Measurements from ENCODE around the gene SNRK. TPM values are rescaled to one million over a fixed set of nuclear protein-coding genes. Genes with fewer than 3 reads are reported as not detected.

Gene SNRK
- polyA plus RNA-seq, 3 donors = 12.8 to 19.7 (median 16.1) TPM

- peaks cover 0 to 3% of the 10 kb centered on the region in 2 donors for H3K36me3 Mint-ChIP-seq
- H3K36me3 ChIP-seq (replicated peaks in 1 of 2; ENCODE audit: control insufficient read depth in 1 of 2, insufficient read depth in 2 of 2, low read length in 2 of 2) = no peaks in the 10 kb centered on the region
- H3K27me3 Mint-ChIP-seq (ENCODE audit: low read depth in 3 of 3) = peaks cover 0 to 2% (median 0%) of the 10 kb centered on the region in 3 donors
- no peak overlapping the region for H3K27ac ChIP-seq (ENCODE audit: low read depth in 1 of 2, low read length in 2 of 2)
- WGBS (ENCODE audit: insufficient coverage) = no CpG with 5 or more reads among the region's 1 CpG
- H3K9ac ChIP-seq (ENCODE audit: insufficient read depth, low read length, poor library complexity, severe bottlenecking) = no peak overlapping the region
- intact Hi-C loops (cut with micrococcal nuclease) = no loop called here
- peaks cover 43 to 47% of the 10 kb centered on the region in 2 donors for H3K4me1 ChIP-seq (ENCODE audit: control insufficient read depth in 1 of 2, insufficient read depth in 2 of 2, low read length in 2 of 2)
- H3K4me2 ChIP-seq (replicated peaks; ENCODE audit: extremely low read depth, low read length, poor library complexity, severe bottlenecking) = no peak overlapping the region
- no peaks in the 10 kb centered on the region for H3K9me3 ChIP-seq (replicated peaks in 1 of 2; ENCODE audit: control insufficient read depth in 1 of 2, insufficient read depth in 1 of 2, low read length in 2 of 2)
- no peaks in the 10 kb centered on the region for H3K79me2 ChIP-seq (ENCODE audit: insufficient read depth, low read length)
- no peaks in the 10 kb centered on the region for H3K27me3 ChIP-seq (ENCODE audit: control insufficient read depth in 2 of 2, insufficient read depth in 2 of 2, low read length in 2 of 2)
- H3K4me3 Mint-ChIP-seq = no peak overlapping the region
- no peaks in the 10 kb centered on the region for H4K20me1 ChIP-seq (ENCODE audit: insufficient read depth, low read length)
- peaks cover 46% of the 10 kb centered on the region for H3K4me1 Mint-ChIP-seq
- H3K27ac Mint-ChIP-seq = no peak overlapping the region
- no peak for DNase-seq
- no peak overlapping the region for H3K4me3 ChIP-seq (replicated peaks in 1 of 3; ENCODE audit: low read depth in 2 of 3, low read length in 3 of 3)
- no peak for TF ChIP-seq CTCF (IDR thresholded peaks at IDR 0.05)
- peaks cover 0 to 3% (median 0%) of the 10 kb centered on the region in 7 donors for H3K9me3 Mint-ChIP-seq
- no peak overlapping the region for H2AFZ ChIP-seq (ENCODE audit: insufficient read depth, low read depth, low read length, poor library complexity, severe bottlenecking)
These were observed 32.2 kb upstream of the SNRK start for GRCh38 chr3:43254125-43254524.

DNA sequence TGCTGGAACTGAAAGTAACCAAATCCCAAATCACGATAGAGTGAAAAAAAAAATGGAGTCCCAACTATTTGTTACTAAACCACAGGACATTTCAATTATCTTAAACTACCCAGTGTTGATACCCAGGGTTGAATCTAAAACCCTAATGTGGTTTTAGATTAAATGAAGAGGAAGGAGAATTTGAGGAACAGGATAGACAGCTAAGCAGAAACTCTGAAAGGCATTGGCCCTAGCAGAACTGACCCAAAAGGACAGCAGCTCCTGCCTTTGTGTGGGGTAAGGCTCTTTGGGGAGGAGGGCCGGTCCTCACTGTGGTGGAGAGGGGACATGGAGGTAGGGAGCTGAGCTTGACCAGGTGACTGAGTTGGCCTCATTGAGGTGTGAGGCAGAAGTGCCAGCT lies 30.7 kb upstream of the SNRK start:
- peak; percentile 34 to 69 (median 53) for DNase-seq
- peak overlapping the region; percentile 61 to 87 for H3K27ac ChIP-seq (ENCODE audit: low read depth in 1 of 2, low read length in 2 of 2)
- no peaks in the 10 kb centered on the region for H3K79me2 ChIP-seq (ENCODE audit: insufficient read depth, low read length)
- no peaks in the 10 kb centered on the region for H4K20me1 ChIP-seq (ENCODE audit: insufficient read depth, low read length)
- peaks cover 43 to 47% of the 10 kb centered on the region in 2 donors for H3K4me1 ChIP-seq (ENCODE audit: control insufficient read depth in 1 of 2, insufficient read depth in 2 of 2, low read length in 2 of 2)
- H3K9me3 ChIP-seq (replicated peaks in 1 of 2; ENCODE audit: control insufficient read depth in 1 of 2, insufficient read depth in 1 of 2, low read length in 2 of 2) = no peaks in the 10 kb centered on the region
- TF ChIP-seq CTCF (IDR thresholded peaks at IDR 0.05) = no peak
- peak overlapping the region; percentile 42 for H3K4me2 ChIP-seq (replicated peaks; ENCODE audit: extremely low read depth, low read length, poor library complexity, severe bottlenecking)
- H3K27me3 ChIP-seq (ENCODE audit: control insufficient read depth in 2 of 2, insufficient read depth in 2 of 2, low read length in 2 of 2) = no peaks in the 10 kb centered on the region
- peaks cover 48% of the 10 kb centered on the region for H3K4me1 Mint-ChIP-seq
- H3K9ac ChIP-seq (ENCODE audit: insufficient read depth, low read length, poor library complexity, severe bottlenecking) = peak overlapping the region; percentile 37
- peaks cover 0 to 3% of the 10 kb centered on the region in 2 donors for H3K36me3 Mint-ChIP-seq
- H3K36me3 ChIP-seq (replicated peaks in 1 of 2; ENCODE audit: control insufficient read depth in 1 of 2, insufficient read depth in 2 of 2, low read length in 2 of 2) = no peaks in the 10 kb centered on the region
- peaks cover 0 to 5% (median 0%) of the 10 kb centered on the region in 7 donors for H3K9me3 Mint-ChIP-seq
- WGBS (ENCODE audit: insufficient coverage) = 15% methylated on average over 1 of the region's 2 CpGs
- intact Hi-C loops (cut with micrococcal nuclease) = loop anchor here in 1 of 2 donors (5.0 kb wide), 1 partner anchor 37 kb away; no protein-coding TSS in a partner anchor
- peaks cover 0 to 4% (median 2%) of the 10 kb centered on the region in 3 donors for H3K27me3 Mint-ChIP-seq (ENCODE audit: low read depth in 3 of 3)
- peak overlapping the region in 1 of 3 experiments; percentile 40 for H3K4me3 ChIP-seq (replicated peaks in 1 of 3; ENCODE audit: low read depth in 2 of 3, low read length in 3 of 3)
- no peak overlapping the region for H2AFZ ChIP-seq (ENCODE audit: insufficient read depth, low read depth, low read length, poor library complexity, severe bottlenecking)
- H3K27ac Mint-ChIP-seq = peak overlapping the region; percentile 86 to 99 (median 96)
- peak overlapping the region in 1 of 2 donors; percentile 66 for H3K4me3 Mint-ChIP-seq

Measured in CD14-positive monocyte (primary cell).